Measurements from ENCODE around the gene RPL41.
A peak's percentile ranks its signal among the peaks of the same experiment; 100 is the strongest.

The RPL41 gene

GRCh38 chr12:56082382-56082781 is 34.1 kb upstream of the RPL41 start:
- Histone ChIP-seq H3K27me3 (ENCODE audit: control insufficient read depth, insufficient read depth, low read length) (no peaks in the 10 kb centered on the region), H3K4me1 (peaks cover 8% of the 10 kb centered on the region), H3K79me2 (no peaks in the 10 kb centered on the region), H3K9ac (no peak overlapping the region), H3K36me3 (ENCODE audit: control insufficient read depth, insufficient read depth, low read length) (no peaks in the 10 kb centered on the region), H3K27ac (no peak overlapping the region), H3K4me3 (ENCODE audit: low read depth, low read length) (no peak overlapping the region), H3K4me2 (ENCODE audit: low read length) (peak overlapping the region; percentile 98), H2AFZ (no peak overlapping the region), H3K9me3 (ENCODE audit: control insufficient read depth, low read length) (no peaks in the 10 kb centered on the region)
- TF ChIP-seq, protein P1, sequence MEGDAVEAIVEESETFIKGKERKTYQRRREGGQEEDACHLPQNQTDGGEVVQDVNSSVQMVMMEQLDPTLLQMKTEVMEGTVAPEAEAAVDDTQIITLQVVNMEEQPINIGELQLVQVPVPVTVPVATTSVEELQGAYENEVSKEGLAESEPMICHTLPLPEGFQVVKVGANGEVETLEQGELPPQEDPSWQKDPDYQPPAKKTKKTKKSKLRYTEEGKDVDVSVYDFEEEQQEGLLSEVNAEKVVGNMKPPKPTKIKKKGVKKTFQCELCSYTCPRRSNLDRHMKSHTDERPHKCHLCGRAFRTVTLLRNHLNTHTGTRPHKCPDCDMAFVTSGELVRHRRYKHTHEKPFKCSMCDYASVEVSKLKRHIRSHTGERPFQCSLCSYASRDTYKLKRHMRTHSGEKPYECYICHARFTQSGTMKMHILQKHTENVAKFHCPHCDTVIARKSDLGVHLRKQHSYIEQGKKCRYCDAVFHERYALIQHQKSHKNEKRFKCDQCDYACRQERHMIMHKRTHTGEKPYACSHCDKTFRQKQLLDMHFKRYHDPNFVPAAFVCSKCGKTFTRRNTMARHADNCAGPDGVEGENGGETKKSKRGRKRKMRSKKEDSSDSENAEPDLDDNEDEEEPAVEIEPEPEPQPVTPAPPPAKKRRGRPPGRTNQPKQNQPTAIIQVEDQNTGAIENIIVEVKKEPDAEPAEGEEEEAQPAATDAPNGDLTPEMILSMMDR (IDR thresholded peaks at IDR 0.05), result no peak

GRCh38 chr12:56082967-56083366 is 33.5 kb upstream of the RPL41 start:
- Histone ChIP-seq H3K36me3 (ENCODE audit: control insufficient read depth, insufficient read depth, low read length) (no peaks in the 10 kb centered on the region), H3K27me3 (ENCODE audit: control insufficient read depth, insufficient read depth, low read length) (no peaks in the 10 kb centered on the region), H3K9ac (no peak overlapping the region), H3K27ac (no peak overlapping the region), H3K4me1 (peaks cover 8% of the 10 kb centered on the region), H3K4me3 (ENCODE audit: low read depth, low read length) (no peak overlapping the region), H2AFZ (no peak overlapping the region), H3K79me2 (no peaks in the 10 kb centered on the region), H3K4me2 (ENCODE audit: low read length) (no peak overlapping the region), H3K9me3 (ENCODE audit: control insufficient read depth, low read length) (no peaks in the 10 kb centered on the region)
- TF ChIP-seq, protein P1 (IDR thresholded peaks at IDR 0.05), result no peak

GRCh38 chr12:56084958-56085543 is 31.4 kb upstream of the RPL41 start:
- Histone ChIP-seq H3K4me3 (ENCODE audit: low read depth, low read length) (no peak overlapping the region), H3K27me3 (ENCODE audit: control insufficient read depth, insufficient read depth, low read length) (no peaks in the 10 kb centered on the region), H3K9ac (no peak overlapping the region), H3K4me2 (ENCODE audit: low read length) (no peak overlapping the region), H3K36me3 (ENCODE audit: control insufficient read depth, insufficient read depth, low read length) (no peaks in the 10 kb centered on the region), H3K9me3 (ENCODE audit: control insufficient read depth, low read length) (no peaks in the 10 kb centered on the region), H3K4me1 (peaks cover 5% of the 10 kb centered on the region), H3K27ac (no peak overlapping the region), H2AFZ (no peak overlapping the region), H3K79me2 (no peaks in the 10 kb centered on the region)
- TF ChIP-seq, protein P1 (IDR thresholded peaks at IDR 0.05), result peak; percentile 8

- Histone ChIP-seq H3K36me3 (ENCODE audit: control insufficient read depth, insufficient read depth, low read length) (no peaks in the 10 kb centered on the region), H3K4me1 (peaks cover 5% of the 10 kb centered on the region), H2AFZ (no peak overlapping the region), H3K9me3 (ENCODE audit: control insufficient read depth, low read length) (no peaks in the 10 kb centered on the region), H3K27me3 (ENCODE audit: control insufficient read depth, insufficient read depth, low read length) (no peaks in the 10 kb centered on the region), H3K4me2 (ENCODE audit: low read length) (peak overlapping the region; percentile 37), H3K27ac (no peak overlapping the region), H3K9ac (no peak overlapping the region), H3K4me3 (ENCODE audit: low read depth, low read length) (no peak overlapping the region), H3K79me2 (no peaks in the 10 kb centered on the region)
- TF ChIP-seq, protein P1 (IDR thresholded peaks at IDR 0.05), result no peak
Measured at GRCh38 chr12:56086096-56086495, 30.3 kb upstream of the RPL41 start.

GRCh38 chr12:56086608-56087007 is 29.8 kb upstream of the RPL41 start:
- Histone ChIP-seq H3K4me1 (peaks cover 5% of the 10 kb centered on the region), H3K4me2 (ENCODE audit: low read length) (peak overlapping the region; percentile 37), H3K4me3 (ENCODE audit: low read depth, low read length) (no peak overlapping the region), H3K27ac (no peak overlapping the region), H3K27me3 (ENCODE audit: control insufficient read depth, insufficient read depth, low read length) (no peaks in the 10 kb centered on the region), H2AFZ (no peak overlapping the region), H3K9ac (no peak overlapping the region), H3K79me2 (no peaks in the 10 kb centered on the region), H3K9me3 (ENCODE audit: control insufficient read depth, low read length) (no peaks in the 10 kb centered on the region), H3K36me3 (ENCODE audit: control insufficient read depth, insufficient read depth, low read length) (no peaks in the 10 kb centered on the region)
- TF ChIP-seq, protein P1 (IDR thresholded peaks at IDR 0.05), result no peak
